Gastrocnemius medialis (tissue), 4 donors: Measurements from ENCODE around the gene CFAP20.

Experiments used
- CTCF ChIP-seq, 5 experiments: fragments of 450-650 bp in 3 of 5; fragments of 200-600 bp in 2 of 5; sonication (generic) in 2 of 5; IDR thresholded peaks in 4 of 5; conservative IDR thresholded peaks in 1 of 5; 1 replicate in 4 of 5; 2 replicates in 1 of 5; pipeline ENCODE4 v1.5.1; 2016 to 2019; ENCODE audit warnings: antibody characterized with exemption in 5 of 5, mild to moderate bottlenecking in 3 of 5, moderate library complexity in 3 of 5
- POLR2A ChIP-seq, 2 donors: fragments of 450-650 bp; IDR thresholded peaks; one replicate each; pipeline ENCODE4 v1.6.1; 2017; ENCODE audit warnings: antibody characterized with exemption in 2 of 2, mild to moderate bottlenecking in 2 of 2, moderate library complexity in 2 of 2

- TF ChIP-seq POLR2A (IDR thresholded peaks at IDR 0.05) (no peak), CTCF (IDR thresholded peaks at IDR 0.05 in 4 of 5, conservative IDR thresholded peaks at IDR 0.05 in 1 of 5) (no peak)
These were observed 43.5 kb downstream of the CFAP20 start for GRCh38 chr16:58085584-58086251.
